ENCODE results near the gene SLC44A3. TPM values are rescaled to one million over a fixed set of nuclear protein-coding genes. Genes with fewer than 3 reads are reported as not detected.

The SLC44A3 gene
- total and polyA plus RNA-seq, 2 of the 4 experiments (the other 2 are of a cell fraction) = 0.31 to 0.54 TPM

DNA sequence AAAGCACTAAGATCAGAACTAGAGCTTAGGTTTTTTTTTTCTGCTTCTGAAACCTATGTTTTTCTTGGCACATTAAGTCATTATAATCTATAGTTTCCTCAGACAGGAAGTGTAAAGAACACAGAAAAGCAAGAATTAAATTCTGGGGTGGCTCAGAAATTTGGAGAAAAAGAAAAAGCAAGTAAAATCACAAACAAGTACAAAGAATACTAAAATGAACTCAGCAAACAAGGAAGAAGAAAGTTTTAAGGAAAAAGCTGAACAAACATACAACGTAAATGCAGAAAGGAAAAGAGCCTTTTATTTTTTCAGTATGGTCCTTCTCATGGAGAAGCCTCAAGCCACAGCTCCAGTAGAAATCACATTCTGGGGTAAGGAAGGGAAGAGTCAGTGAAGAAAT lies 115.3 kb downstream of the SLC44A3 start:
- Histone ChIP-seq H3K14ac (replicated peaks; ENCODE audit: low read depth, low read length) (no peak overlapping the region), H3K18ac (ENCODE audit: low read depth, low read length) (no peak overlapping the region), H3K4me1 (ENCODE audit: control insufficient read depth, insufficient read depth, low read length) (peaks cover 8% of the 10 kb centered on the region), H3K56ac (ENCODE audit: extremely low read depth, insufficient read depth, low read length) (no peak overlapping the region), H4K5ac (ENCODE audit: low read depth, low read length) (no peak overlapping the region), H3K4me3 (ENCODE audit: insufficient read depth, low read depth, low read length) (no peak overlapping the region), H2AK5ac (ENCODE audit: low read depth, low read length) (peak overlapping the region; percentile 60; the same call in 1 of the 2 replicates), H3K36me3 (ENCODE audit: control insufficient read depth, insufficient read depth, low read length) (no peaks in the 10 kb centered on the region), H2AFZ (replicated peaks; ENCODE audit: low read length, poor library complexity) (no peak overlapping the region), H2AK9ac (replicated peaks; ENCODE audit: low read depth, low read length, poor library complexity) (no peak overlapping the region), H3K9ac (ENCODE audit: low read depth, low read length) (no peak overlapping the region), H2BK20ac (ENCODE audit: low read depth, low read length) (no peak overlapping the region), H3K27ac (ENCODE audit: insufficient read depth, low read length) (no peak overlapping the region), H3K9me1 (ENCODE audit: insufficient read depth, low read length) (peaks cover 7% of the 10 kb centered on the region), H3K23ac (ENCODE audit: low read depth, low read length) (no peak overlapping the region), H4K91ac (ENCODE audit: insufficient read depth, low read depth, low read length) (no peak overlapping the region), H4K20me1 (ENCODE audit: insufficient read depth, low read length) (no peaks in the 10 kb centered on the region), H2BK5ac (ENCODE audit: low read depth, low read length, poor library complexity, severe bottlenecking) (no peak overlapping the region), H2BK15ac (ENCODE audit: low read depth, low read length) (no peak overlapping the region), H3K27me3 (ENCODE audit: control insufficient read depth, insufficient read depth, low read length) (no peaks in the 10 kb centered on the region), H3K79me1 (ENCODE audit: low read depth in 1 of 2, low read length in 2 of 2) (peaks cover 0 to 7% of the 10 kb centered on the region in 2 experiments; a peak in 1 of 4 replicates), H3K4ac (ENCODE audit: low read depth, low read length) (no peak overlapping the region), H3K4me2 (ENCODE audit: low read depth, low read length) (no peak overlapping the region), H2BK120ac (ENCODE audit: low read depth, low read length) (peak overlapping the region; percentile 45; the same call in 1 of the 2 replicates), H4K8ac (ENCODE audit: low read depth in 2 of 2, low read length in 2 of 2) (no peak overlapping the region; a peak in 1 of 4 replicates), H3K9me3 (ENCODE audit: control insufficient read depth, insufficient read depth, low read length) (no peaks in the 10 kb centered on the region)
- ATAC-seq (ENCODE audit: low read depth) = no peak
- WGBS, 2 experiments (ENCODE audit: extremely low coverage in 2 of 2, insufficient read length in 1 of 2) = no CpG with 5 or more reads among the region's 1 CpG
- dilution Hi-C loops (cut with HindIII; ENCODE audit: low sequenced_read_pairs, unreplicated experiment) (no loop called here), in situ Hi-C loops (cut with MboI; ENCODE audit: low sequenced_read_pairs) (no loop called here), intact Hi-C loops (cut with micrococcal nuclease) (no loop called here)
- TF ChIP-seq BHLHE40 (IDR thresholded peaks at IDR 0.05; ENCODE audit: low read depth, low read length) = no peak
- TF ChIP-seq MAZ (IDR thresholded peaks at IDR 0.05; ENCODE audit: borderline replicate concordance, low read depth, low read length) = no peak
- TF ChIP-seq RCOR1 (IDR thresholded peaks at IDR 0.05; ENCODE audit: insufficient replicate concordance, low read length) = no peak
- TF ChIP-seq CHD1 (IDR thresholded peaks at IDR 0.05; ENCODE audit: low read depth, low read length) = no peak
- no peak for TF ChIP-seq FOS (IDR thresholded peaks at IDR 0.05; ENCODE audit: low read depth, low read length)
- TF ChIP-seq, protein P1, sequence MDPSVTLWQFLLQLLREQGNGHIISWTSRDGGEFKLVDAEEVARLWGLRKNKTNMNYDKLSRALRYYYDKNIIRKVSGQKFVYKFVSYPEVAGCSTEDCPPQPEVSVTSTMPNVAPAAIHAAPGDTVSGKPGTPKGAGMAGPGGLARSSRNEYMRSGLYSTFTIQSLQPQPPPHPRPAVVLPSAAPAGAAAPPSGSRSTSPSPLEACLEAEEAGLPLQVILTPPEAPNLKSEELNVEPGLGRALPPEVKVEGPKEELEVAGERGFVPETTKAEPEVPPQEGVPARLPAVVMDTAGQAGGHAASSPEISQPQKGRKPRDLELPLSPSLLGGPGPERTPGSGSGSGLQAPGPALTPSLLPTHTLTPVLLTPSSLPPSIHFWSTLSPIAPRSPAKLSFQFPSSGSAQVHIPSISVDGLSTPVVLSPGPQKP (IDR thresholded peaks at IDR 0.05; ENCODE audit: borderline replicate concordance, low read depth, low read length) = no peak
- no peak for TF ChIP-seq SMC3 (IDR thresholded peaks at IDR 0.05; ENCODE audit: low read depth, low read length)
- no peak for TF ChIP-seq NFE2L2 (IDR thresholded peaks at IDR 0.05; ENCODE audit: low read depth, low read length)
- no peak for TF ChIP-seq CEBPB (IDR thresholded peaks at IDR 0.05; ENCODE audit: low read depth, low read length)
- no peak for TF ChIP-seq POLR2A (IDR thresholded peaks at IDR 0.05; ENCODE audit: low read depth, low read length)
- TF ChIP-seq MAFK (IDR thresholded peaks at IDR 0.05; ENCODE audit: low read depth, low read length) = no peak
- TF ChIP-seq, protein P2, sequence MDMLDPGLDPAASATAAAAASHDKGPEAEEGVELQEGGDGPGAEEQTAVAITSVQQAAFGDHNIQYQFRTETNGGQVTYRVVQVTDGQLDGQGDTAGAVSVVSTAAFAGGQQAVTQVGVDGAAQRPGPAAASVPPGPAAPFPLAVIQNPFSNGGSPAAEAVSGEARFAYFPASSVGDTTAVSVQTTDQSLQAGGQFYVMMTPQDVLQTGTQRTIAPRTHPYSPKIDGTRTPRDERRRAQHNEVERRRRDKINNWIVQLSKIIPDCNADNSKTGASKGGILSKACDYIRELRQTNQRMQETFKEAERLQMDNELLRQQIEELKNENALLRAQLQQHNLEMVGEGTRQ (IDR thresholded peaks at IDR 0.05; ENCODE audit: low read depth, low read length) = no peak
- TF ChIP-seq RAD21 (IDR thresholded peaks at IDR 0.05; ENCODE audit: low read length) = no peak
- TF ChIP-seq MXI1 (IDR thresholded peaks at IDR 0.05; ENCODE audit: borderline replicate concordance, low read depth, low read length) = no peak
- TF ChIP-seq CTCF (conservative IDR thresholded peaks at IDR 0.05; ENCODE audit: low read depth, low read length) = no peak
- no peak for TF ChIP-seq RFX5 (IDR thresholded peaks at IDR 0.05; ENCODE audit: low read depth, low read length)
- no peak for DNase-seq
- ChIA-PET POLR2A (ENCODE audit: unreplicated experiment) (no interaction called here), CTCF (interaction anchor here (0.6 to 1.0 kb wide), 2 partner anchors 81 to 129 kb away, joined by 3 read pairs; no protein-coding TSS in a partner anchor)
- BruUV-seq (replicated peaks) = no TSS peak

All from IMR-90 (cell line).